ENCODE measurements around the gene NOL4L. TPM values are rescaled to one million over a fixed set of nuclear protein-coding genes. Genes with fewer than 3 reads are reported as not detected.

NOL4L gene
- total RNA-seq, 1 experiment from 2014 or later = 31.7 TPM

GRCh38 chr20:32467506-32468312, 117.4 kb downstream of the NOL4L start:
- H3K27me3 Mint-ChIP-seq (ENCODE audit: low read depth) = no peaks in the 10 kb centered on the region
- no peak overlapping the region for H3K27ac ChIP-seq (ENCODE audit: insufficient read length, low read depth, low read length)
- TF ChIP-seq CTCF (conservative IDR thresholded peaks at IDR 0.05) = no peak

More at GRCh38 chr20:32467506-32468312, 117.4 kb downstream of the NOL4L start:
- Histone ChIP-seq H3K4me1 (ENCODE audit: insufficient read depth, low read length) (no peaks in the 10 kb centered on the region), H2AFZ (ENCODE audit: low read length) (no peak overlapping the region), H4K8ac (replicated peaks; ENCODE audit: insufficient read length, low read depth, low read length) (no peak overlapping the region), H3K27me3 (ENCODE audit: insufficient read depth, low read length) (no peaks in the 10 kb centered on the region), H4K20me1 (ENCODE audit: control insufficient read depth, insufficient read depth, insufficient read length) (peaks cover 4% of the 10 kb centered on the region), H2BK15ac (ENCODE audit: low read depth, low read length) (no peak overlapping the region), H3K79me1 (ENCODE audit: insufficient read depth, low read depth, low read length, poor library complexity, severe bottlenecking) (no peaks in the 10 kb centered on the region), H3K9me3 (ENCODE audit: control insufficient read depth, low read depth, low read length) (no peaks in the 10 kb centered on the region), H2BK120ac (ENCODE audit: low read depth, low read length, poor library complexity, severe bottlenecking) (no peak overlapping the region), H2AK5ac (ENCODE audit: insufficient read length, low read length) (no peak overlapping the region), H4K5ac (ENCODE audit: insufficient read length, low read depth, low read length) (no peak overlapping the region), H3K56ac (ENCODE audit: insufficient read length, low read depth, low read length) (no peak overlapping the region), H3K14ac (ENCODE audit: insufficient read depth, low read length) (no peak overlapping the region; the same call in 1 of the 2 replicates), H3K4me2 (ENCODE audit: insufficient read depth, insufficient read length, low read length) (no peak overlapping the region), H3T11ph (ENCODE audit: low read length) (no peak overlapping the region), H3K9ac (ENCODE audit: extremely low read depth, insufficient read length, low read length) (no peak overlapping the region), H3K18ac (ENCODE audit: insufficient read length, low read depth, low read length) (no peak overlapping the region), H2BK5ac (ENCODE audit: insufficient read length, low read length) (no peak overlapping the region), H4K91ac (ENCODE audit: insufficient read length, low read depth, low read length) (no peak overlapping the region), H3K79me2 (ENCODE audit: insufficient read depth, low read length) (no peaks in the 10 kb centered on the region), H2BK12ac (ENCODE audit: insufficient read length, low read depth, low read length) (no peak overlapping the region), H3K4ac (ENCODE audit: low read depth, low read length) (no peak overlapping the region), H3K23ac (ENCODE audit: insufficient read length, low read depth, low read length) (no peak overlapping the region), H3K23me2 (ENCODE audit: insufficient read length, low read depth, low read length, poor library complexity, severe bottlenecking) (no peaks in the 10 kb centered on the region), H2BK20ac (ENCODE audit: low read depth, low read length, poor library complexity, severe bottlenecking) (no peak overlapping the region)
- Mint-ChIP-seq H3K36me3 (ENCODE audit: insufficient read depth in 1 of 3, low read depth in 3 of 3) (peaks cover 0 to 22% (median 10%) of the 10 kb centered on the region in 3 experiments; a peak in 5 of 7 replicates), H3K9me3 (no peaks in the 10 kb centered on the region), H3K4me1 (peaks cover 30 to 31% of the 10 kb centered on the region in 2 experiments), H3K4me3 (no peak overlapping the region), H3K27ac (peak overlapping the region in 1 of 3 experiments; percentile 82; a peak in 2 of 7 replicates)
- no peak for DNase-seq
- no CpG with 5 or more reads among the region's 12 CpGs for WGBS (ENCODE audit: extremely low coverage, insufficient read length, low lambda C conversion rate)
